ENCODE measurements around the gene WDHD1. TPM values are rescaled to one million over a fixed set of nuclear protein-coding genes. Genes with fewer than 3 reads are reported as not detected.
"Not testable (repeated sequence)": the region's sequence is repeated elsewhere in the genome, so short reads cannot be mapped to it uniquely, and the experiment has no call there.

WDHD1 gene
- total RNA-seq, 2 donors from 2014 or later = 0.66 to 1.0 TPM

DNA sequence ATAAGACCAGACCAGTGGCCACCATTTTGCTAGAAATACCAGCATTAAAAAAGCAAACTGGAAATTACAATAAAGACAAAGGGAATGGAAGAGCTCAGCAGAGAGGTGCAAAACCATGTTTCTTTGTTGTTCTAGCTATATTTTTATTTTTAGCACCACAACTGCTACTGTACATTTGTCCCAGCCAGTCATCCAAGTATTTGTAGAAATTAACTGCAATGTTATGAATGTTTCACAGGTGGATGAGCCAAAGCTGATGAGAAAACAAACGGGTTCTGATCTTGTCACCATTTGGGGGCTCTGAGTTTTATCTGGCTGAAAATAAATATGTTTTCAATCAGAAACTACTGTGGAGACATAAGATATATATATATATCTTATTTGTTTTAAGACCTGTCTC, 99.3 kb downstream of the WDHD1 start:
- WGBS, 2 donors = 55 to 63% methylated on average over 1 of the region's 1 CpG
- ATAC-seq (no peak), DNase-seq (no peak)
- H3K36me3 ChIP-seq (replicated peaks in 1 of 2; ENCODE audit: insufficient read depth in 1 of 2, low read depth in 2 of 2) = no peaks in the 10 kb centered on the region
- H3K9me3 ChIP-seq = no peaks in the 10 kb centered on the region
- H3K4me1 ChIP-seq = no peaks in the 10 kb centered on the region
- H3K27me3 ChIP-seq = no peaks in the 10 kb centered on the region
- H3K4me3 ChIP-seq = no peak overlapping the region
- H3K27ac ChIP-seq = no peak overlapping the region
- intact Hi-C loops (cut with DNase I) = no loop called here
- TF ChIP-seq POLR2A (IDR thresholded peaks at IDR 0.05) = no peak
- TF ChIP-seq, protein P1, sequence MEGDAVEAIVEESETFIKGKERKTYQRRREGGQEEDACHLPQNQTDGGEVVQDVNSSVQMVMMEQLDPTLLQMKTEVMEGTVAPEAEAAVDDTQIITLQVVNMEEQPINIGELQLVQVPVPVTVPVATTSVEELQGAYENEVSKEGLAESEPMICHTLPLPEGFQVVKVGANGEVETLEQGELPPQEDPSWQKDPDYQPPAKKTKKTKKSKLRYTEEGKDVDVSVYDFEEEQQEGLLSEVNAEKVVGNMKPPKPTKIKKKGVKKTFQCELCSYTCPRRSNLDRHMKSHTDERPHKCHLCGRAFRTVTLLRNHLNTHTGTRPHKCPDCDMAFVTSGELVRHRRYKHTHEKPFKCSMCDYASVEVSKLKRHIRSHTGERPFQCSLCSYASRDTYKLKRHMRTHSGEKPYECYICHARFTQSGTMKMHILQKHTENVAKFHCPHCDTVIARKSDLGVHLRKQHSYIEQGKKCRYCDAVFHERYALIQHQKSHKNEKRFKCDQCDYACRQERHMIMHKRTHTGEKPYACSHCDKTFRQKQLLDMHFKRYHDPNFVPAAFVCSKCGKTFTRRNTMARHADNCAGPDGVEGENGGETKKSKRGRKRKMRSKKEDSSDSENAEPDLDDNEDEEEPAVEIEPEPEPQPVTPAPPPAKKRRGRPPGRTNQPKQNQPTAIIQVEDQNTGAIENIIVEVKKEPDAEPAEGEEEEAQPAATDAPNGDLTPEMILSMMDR (IDR thresholded peaks at IDR 0.05) = no peak

DNA sequence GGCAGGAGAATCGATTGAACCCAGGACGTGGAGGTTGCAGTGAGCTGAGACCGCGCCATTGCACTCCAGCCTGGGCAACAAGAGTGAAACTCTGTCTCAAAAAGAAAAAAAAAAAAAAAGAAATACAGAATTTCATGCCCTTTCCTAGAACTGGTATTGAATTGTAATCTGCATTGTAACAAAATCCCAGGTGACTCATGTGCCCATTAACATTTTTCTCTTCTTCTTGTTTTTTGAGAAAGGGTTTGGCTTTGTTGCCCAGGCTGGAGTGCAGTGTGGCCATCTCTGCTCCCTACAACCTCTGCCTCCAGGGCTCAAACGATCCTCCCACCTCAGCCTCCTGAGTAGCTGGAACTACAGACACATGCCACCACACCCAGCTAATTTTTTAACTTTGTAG, 100.3 kb downstream of the WDHD1 start:
- ATAC-seq; H3K36me3 ChIP-seq (replicated peaks in 1 of 2; ENCODE audit: insufficient read depth in 1 of 2, low read depth in 2 of 2); H3K27ac ChIP-seq; intact Hi-C loops (cut with DNase I); H3K4me3 ChIP-seq; H3K4me1 ChIP-seq; H3K27me3 ChIP-seq; H3K9me3 ChIP-seq; DNase-seq: not testable (repeated sequence)
- WGBS, 2 donors = 84 to 89% methylated on average over 5 of the region's 5 CpGs

DNA sequence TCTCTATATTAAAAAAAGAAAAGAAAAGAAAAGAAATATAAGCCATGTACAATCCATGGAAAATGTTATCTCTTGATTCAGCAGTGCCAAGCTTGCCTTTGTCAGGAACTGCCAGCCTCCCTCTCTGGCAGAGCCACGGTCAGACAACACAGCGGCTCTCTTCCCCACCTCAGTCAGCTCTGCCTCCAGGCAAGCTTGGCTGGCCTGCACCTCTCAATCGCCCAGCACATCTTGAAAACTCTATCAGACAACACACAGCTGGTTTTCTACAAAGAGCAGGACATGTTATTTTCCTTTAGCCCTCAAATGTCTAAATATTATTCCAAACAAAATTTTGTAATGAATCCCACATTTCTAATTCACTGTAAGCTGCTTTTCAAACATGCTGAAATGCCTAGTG, 104.3 kb downstream of the WDHD1 start:
- H3K4me3 ChIP-seq = no peak overlapping the region
- ATAC-seq (no peak), DNase-seq (no peak)
- no peaks in the 10 kb centered on the region for H3K36me3 ChIP-seq (replicated peaks in 1 of 2; ENCODE audit: insufficient read depth in 1 of 2, low read depth in 2 of 2)
- H3K27me3 ChIP-seq = no peaks in the 10 kb centered on the region
- intact Hi-C loops (cut with DNase I) = no loop called here
- H3K27ac ChIP-seq = no peak overlapping the region
- TF ChIP-seq POLR2A (IDR thresholded peaks at IDR 0.05) = no peak
- TF ChIP-seq, protein P1 (IDR thresholded peaks at IDR 0.05) = no peak
- WGBS, 2 donors = 58 to 65% methylated on average over 3 of the region's 3 CpGs
- H3K9me3 ChIP-seq = no peaks in the 10 kb centered on the region
- no peaks in the 10 kb centered on the region for H3K4me1 ChIP-seq

DNA sequence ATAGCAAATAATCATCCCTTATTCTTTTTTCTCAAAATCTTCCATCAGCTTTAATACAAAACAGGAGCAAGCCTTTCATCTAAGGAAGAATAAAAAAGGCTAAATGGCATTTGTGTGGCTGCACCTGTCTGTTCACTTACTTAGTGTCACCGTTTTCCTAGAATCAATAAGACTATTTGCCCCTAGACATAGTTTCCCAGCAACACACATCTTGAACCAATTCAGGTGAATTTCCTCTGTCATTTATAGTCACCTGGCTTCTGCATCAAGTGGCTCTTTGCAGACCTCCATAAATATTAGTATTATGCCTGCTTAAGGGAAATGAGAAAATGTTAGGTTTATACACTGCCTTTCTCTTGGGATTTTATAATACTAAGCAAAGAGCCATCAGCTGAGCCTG, 106.8 kb downstream of the WDHD1 start:
- 28 to 48% methylated on average over 1 of the region's 1 CpG for WGBS, 2 donors
- Histone ChIP-seq H3K4me1 (no peaks in the 10 kb centered on the region), H3K27me3 (no peaks in the 10 kb centered on the region), H3K4me3 (no peak overlapping the region), H3K36me3 (replicated peaks in 1 of 2; ENCODE audit: insufficient read depth in 1 of 2, low read depth in 2 of 2) (no peaks in the 10 kb centered on the region), H3K27ac (no peak overlapping the region), H3K9me3 (no peaks in the 10 kb centered on the region)
- TF ChIP-seq POLR2A (IDR thresholded peaks at IDR 0.05) = no peak
- TF ChIP-seq, protein P1 (IDR thresholded peaks at IDR 0.05) = no peak
- intact Hi-C loops (cut with DNase I) = no loop called here
- DNase-seq (no peak), ATAC-seq (no peak)

DNA sequence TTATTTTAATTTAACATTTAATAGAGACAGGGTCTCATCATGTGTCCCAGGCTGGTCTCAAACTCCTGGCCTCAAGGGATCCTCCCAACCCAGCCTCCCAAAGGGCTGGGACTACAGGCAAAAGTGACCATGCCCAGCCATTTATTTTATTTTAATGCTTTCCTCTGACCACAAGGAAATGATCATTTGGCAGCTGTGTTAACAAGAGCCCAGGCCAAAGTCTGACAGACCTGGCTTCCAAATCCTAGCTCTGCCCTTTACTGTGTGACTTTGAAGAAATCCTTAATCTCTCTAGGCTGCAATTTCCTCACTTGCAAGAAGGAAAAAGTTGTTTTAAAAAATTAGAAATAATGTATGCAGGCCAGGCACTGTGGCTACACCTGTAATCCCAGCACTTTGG, 107.6 kb downstream of the WDHD1 start:
- H3K9me3 ChIP-seq = no peaks in the 10 kb centered on the region

More for the DNA sequence above, 107.6 kb downstream of the WDHD1 start:
- Histone ChIP-seq H3K36me3 (replicated peaks in 1 of 2; ENCODE audit: insufficient read depth in 1 of 2, low read depth in 2 of 2) (no peaks in the 10 kb centered on the region), H3K27me3 (no peaks in the 10 kb centered on the region), H3K4me3 (no peak overlapping the region), H3K27ac (no peak overlapping the region), H3K4me1 (no peaks in the 10 kb centered on the region)
- intact Hi-C loops (cut with DNase I) = no loop called here
- ATAC-seq = no peak
- DNase-seq = no peak
- TF ChIP-seq POLR2A (IDR thresholded peaks at IDR 0.05) = no peak
- TF ChIP-seq, protein P1 (IDR thresholded peaks at IDR 0.05) = no peak
